ENCODE measurements around the gene MRPL14.
A peak's percentile ranks its signal among the peaks of the same experiment; 100 is the strongest.

The MRPL14 gene

DNA sequence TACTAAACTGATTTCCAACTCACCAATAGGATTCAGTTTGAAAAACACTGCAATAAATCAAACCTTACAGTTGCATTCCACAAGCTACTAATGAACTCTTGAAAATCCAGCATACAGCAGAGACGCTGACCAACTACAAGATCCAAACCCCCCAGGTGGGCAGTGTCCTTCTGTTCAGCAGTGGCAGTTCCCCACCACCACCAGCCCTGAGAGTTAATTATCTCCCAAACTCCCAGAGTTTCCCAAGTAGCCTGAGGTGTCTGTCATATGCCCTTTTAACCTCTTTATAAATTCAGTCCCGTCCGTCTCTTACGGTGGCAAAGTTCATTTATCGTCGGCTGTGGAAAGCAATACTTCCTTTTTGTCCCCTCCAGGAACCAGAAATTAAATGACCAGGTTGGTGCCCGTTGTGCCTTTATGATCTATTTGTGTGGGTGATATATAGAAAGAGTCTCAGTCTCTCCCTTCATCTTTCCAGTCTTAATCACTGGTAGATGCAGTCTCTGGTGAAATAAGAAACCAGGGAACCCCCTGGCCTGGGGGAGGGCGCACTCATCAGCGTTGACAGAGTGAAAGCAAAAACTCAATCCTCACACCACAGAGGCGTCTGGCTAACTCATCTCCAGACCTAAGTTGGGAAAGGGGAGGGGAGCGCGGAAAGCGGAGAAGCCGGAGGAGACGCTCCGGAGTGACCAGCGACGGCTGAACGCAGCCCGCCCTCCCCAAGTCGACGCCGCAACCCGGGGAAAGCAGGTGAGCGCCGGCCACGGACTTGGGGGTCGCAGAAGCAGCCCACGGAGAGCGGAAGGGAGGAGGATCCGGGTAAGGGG, 717 bp downstream of the MRPL14 start:
- H3K4me1 ChIP-seq (ENCODE audit: low read depth, poor library complexity, severe bottlenecking): peaks cover 50% of the 10 kb centered on the region

DNA sequence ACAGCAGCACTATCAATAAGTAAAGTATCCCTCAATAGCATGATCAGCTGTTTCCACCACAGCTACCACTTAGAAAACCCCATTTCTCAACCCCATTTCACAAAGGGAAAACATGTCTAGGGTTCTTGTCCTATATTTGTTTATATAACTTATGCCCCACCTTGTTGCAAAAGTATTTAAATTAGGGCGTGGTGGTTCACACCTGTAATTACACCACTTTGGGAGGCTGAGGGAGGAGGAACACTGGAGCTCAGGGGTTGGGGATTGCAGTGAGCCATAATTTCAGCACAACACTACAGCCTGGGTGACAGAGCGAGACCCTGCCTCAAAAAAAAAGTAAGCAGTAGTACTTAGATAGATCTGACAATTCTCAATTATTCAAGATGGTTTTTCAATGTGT, 3.7 kb downstream of the MRPL14 start:
- Histone ChIP-seq H3K4me3 (IDR thresholded peaks at IDR 0.05; ENCODE audit: insufficient read depth, low read depth, low read length) (no peak overlapping the region), H4K20me1 (ENCODE audit: insufficient read depth) (peaks cover 64% of the 10 kb centered on the region), H3K27ac (no peak overlapping the region), H3K79me2 (ENCODE audit: insufficient read depth, low read depth) (peaks cover 84% of the 10 kb centered on the region), H3K4me2 (peak overlapping the region; percentile 10; the same call in 1 of the 2 replicates), H3K9ac (no peak overlapping the region), H3K36me3 (ENCODE audit: insufficient read depth) (no peaks in the 10 kb centered on the region), H3K4me1 (ENCODE audit: low read depth, poor library complexity, severe bottlenecking) (peaks cover 70% of the 10 kb centered on the region), H2AFZ (ENCODE audit: low read depth) (no peak overlapping the region), H3K27me3 (ENCODE audit: insufficient read depth, low read depth) (no peaks in the 10 kb centered on the region)
- TF ChIP-seq, protein P1, sequence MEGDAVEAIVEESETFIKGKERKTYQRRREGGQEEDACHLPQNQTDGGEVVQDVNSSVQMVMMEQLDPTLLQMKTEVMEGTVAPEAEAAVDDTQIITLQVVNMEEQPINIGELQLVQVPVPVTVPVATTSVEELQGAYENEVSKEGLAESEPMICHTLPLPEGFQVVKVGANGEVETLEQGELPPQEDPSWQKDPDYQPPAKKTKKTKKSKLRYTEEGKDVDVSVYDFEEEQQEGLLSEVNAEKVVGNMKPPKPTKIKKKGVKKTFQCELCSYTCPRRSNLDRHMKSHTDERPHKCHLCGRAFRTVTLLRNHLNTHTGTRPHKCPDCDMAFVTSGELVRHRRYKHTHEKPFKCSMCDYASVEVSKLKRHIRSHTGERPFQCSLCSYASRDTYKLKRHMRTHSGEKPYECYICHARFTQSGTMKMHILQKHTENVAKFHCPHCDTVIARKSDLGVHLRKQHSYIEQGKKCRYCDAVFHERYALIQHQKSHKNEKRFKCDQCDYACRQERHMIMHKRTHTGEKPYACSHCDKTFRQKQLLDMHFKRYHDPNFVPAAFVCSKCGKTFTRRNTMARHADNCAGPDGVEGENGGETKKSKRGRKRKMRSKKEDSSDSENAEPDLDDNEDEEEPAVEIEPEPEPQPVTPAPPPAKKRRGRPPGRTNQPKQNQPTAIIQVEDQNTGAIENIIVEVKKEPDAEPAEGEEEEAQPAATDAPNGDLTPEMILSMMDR (conservative IDR thresholded peaks at IDR 0.05; ENCODE audit: low read depth, low read length): no peak

More for the DNA sequence above, 717 bp downstream of the MRPL14 start:
- Histone ChIP-seq H4K20me1 (ENCODE audit: insufficient read depth) (peaks cover 41% of the 10 kb centered on the region), H2AFZ (ENCODE audit: low read depth) (peak overlapping the region; percentile 14; the same call in 1 of the 2 replicates), H3K36me3 (ENCODE audit: insufficient read depth) (no peaks in the 10 kb centered on the region), H3K27me3 (ENCODE audit: insufficient read depth, low read depth) (no peaks in the 10 kb centered on the region), H3K79me2 (ENCODE audit: insufficient read depth, low read depth) (peaks cover 54% of the 10 kb centered on the region), H3K4me2 (peak overlapping the region; percentile 88), H3K9ac (peak overlapping the region; percentile 73), H3K27ac (peak overlapping the region; percentile 45), H3K4me3 (IDR thresholded peaks at IDR 0.05; ENCODE audit: insufficient read depth, low read depth, low read length) (no peak overlapping the region)
- TF ChIP-seq, protein P1 (conservative IDR thresholded peaks at IDR 0.05; ENCODE audit: low read depth, low read length): no peak

DNA sequence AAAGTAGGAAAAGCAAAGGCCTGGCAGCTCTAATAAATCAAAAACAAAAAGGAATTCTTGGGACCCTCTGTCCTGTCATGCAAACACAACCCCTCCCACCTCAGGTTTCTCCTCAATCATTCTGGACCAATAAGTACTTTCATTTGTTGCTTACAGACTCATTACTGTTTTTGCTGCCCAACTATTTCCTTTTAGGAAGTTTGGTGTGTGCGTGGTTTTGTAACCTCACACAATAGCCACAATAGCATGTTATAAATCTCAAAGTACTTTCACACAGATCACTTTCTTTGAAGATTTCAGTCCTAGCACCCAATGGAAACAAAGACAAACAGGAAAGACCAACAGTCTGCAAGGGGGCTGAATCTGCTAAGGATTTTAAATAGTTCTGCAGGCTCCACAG, 4.5 kb downstream of the MRPL14 start:
- Histone ChIP-seq H3K4me2 (peak overlapping the region; percentile 14; the same call in 1 of the 2 replicates), H3K9ac (no peak overlapping the region), H3K27ac (no peak overlapping the region), H3K36me3 (ENCODE audit: insufficient read depth) (no peaks in the 10 kb centered on the region), H4K20me1 (ENCODE audit: insufficient read depth) (peaks cover 72% of the 10 kb centered on the region), H3K79me2 (ENCODE audit: insufficient read depth, low read depth) (peaks cover 91% of the 10 kb centered on the region), H2AFZ (ENCODE audit: low read depth) (no peak overlapping the region), H3K27me3 (ENCODE audit: insufficient read depth, low read depth) (no peaks in the 10 kb centered on the region), H3K4me3 (IDR thresholded peaks at IDR 0.05; ENCODE audit: insufficient read depth, low read depth, low read length) (no peak overlapping the region), H3K4me1 (ENCODE audit: low read depth, poor library complexity, severe bottlenecking) (peaks cover 78% of the 10 kb centered on the region)
- TF ChIP-seq, protein P1 (conservative IDR thresholded peaks at IDR 0.05; ENCODE audit: low read depth, low read length): no peak

- H4K20me1 ChIP-seq (ENCODE audit: insufficient read depth): peaks cover 71% of the 10 kb centered on the region
- no peaks in the 10 kb centered on the region for H3K27me3 ChIP-seq (ENCODE audit: insufficient read depth, low read depth)
- peaks cover 90% of the 10 kb centered on the region for H3K4me1 ChIP-seq (ENCODE audit: low read depth, poor library complexity, severe bottlenecking)
- no peak overlapping the region for H3K27ac ChIP-seq
- no peak overlapping the region for H3K9ac ChIP-seq
- H3K36me3 ChIP-seq (ENCODE audit: insufficient read depth): no peaks in the 10 kb centered on the region
- H2AFZ ChIP-seq (ENCODE audit: low read depth): no peak overlapping the region
- TF ChIP-seq, protein P1 (conservative IDR thresholded peaks at IDR 0.05; ENCODE audit: low read depth, low read length): no peak
- peaks cover 97% of the 10 kb centered on the region for H3K79me2 ChIP-seq (ENCODE audit: insufficient read depth, low read depth)
- H3K4me3 ChIP-seq (IDR thresholded peaks at IDR 0.05; ENCODE audit: insufficient read depth, low read depth, low read length): no peak overlapping the region
- no peak overlapping the region for H3K4me2 ChIP-seq
These were observed 6.4 kb downstream of the MRPL14 start for GRCh38 chr6:44120692-44121443.

Measured in KMS-11 (cell line).